Endothelial cell of umbilical vein (primary cell): ENCODE results near the gene ETV4. TPM values are rescaled to one million over a fixed set of nuclear protein-coding genes. Genes with fewer than 3 reads are reported as not detected.

Experiments used
- BruUV-seq: library from RNA; stranded (reverse); fragments of 400-500 nt; replicated peaks from 2 replicates; lab custom pipeline; 2021; lab: Mats Ljungman, UMichigan
- CTCF ChIA-PET: fragments of 300-600, 350-600 bp; sonication (Branson Sonifier 250); formaldehyde crosslinking; loops from one replicate; lab custom pipeline; 2021; ENCODE audit warnings: antibody characterized with exemption, inconsistent platforms; lab: Charles Lee
- POLR2A ChIA-PET: fragments of 300-600, 350-600 bp; sonication (Branson Sonifier 250); formaldehyde crosslinking; loops from one replicate; lab custom pipeline; 2021; ENCODE audit warnings: antibody characterized with exemption, inconsistent platforms; lab: Charles Lee
- DNase-seq: peaks from one replicate; pipeline ENCODE4 v3.0.0-alpha.2; 2011; ENCODE audit warnings: low read depth, low spot score
- FAIRE-seq: peaks from 2 replicates; lab custom pipeline; 2011; peaks lifted over from hg19 to GRCh38; lab: Jason Lieb, UNC
- H2AFZ ChIP-seq: 2 replicates; pipeline ENCODE4 v1.6.0; 2012; ENCODE audit warnings: low read depth, low read length, control low read depth, inconsistent platforms
- H3K27ac ChIP-seq: 2 replicates; pipeline ENCODE4 v1.5.1; 2011; ENCODE audit warnings: low read depth, mild to moderate bottlenecking, control low read depth, low read length, moderate library complexity; ENCODE audit not compliant: insufficient read depth
- H3K27me3 ChIP-seq, 2 experiments: 2 replicates each; pipeline versions ENCODE4 v1.6.0 to v1.6.1; 2011; ENCODE audit warnings: low read length in 2 of 2, mixed read lengths in 1 of 2; ENCODE audit not compliant: control insufficient read depth in 2 of 2, insufficient read depth in 2 of 2
- H3K36me3 ChIP-seq, 2 experiments: 2 replicates in 1 of 2; 3 replicates in 1 of 2; pipeline ENCODE4 v1.5.1; 2011; ENCODE audit warnings: low read length in 2 of 2, mild to moderate bottlenecking in 1 of 2, moderate library complexity in 1 of 2; ENCODE audit not compliant: control insufficient read depth in 2 of 2, insufficient read depth in 2 of 2; ENCODE audit errors: extremely low read depth in 1 of 2
- H3K4me1 ChIP-seq: 3 replicates; pipeline ENCODE4 v1.5.1; 2011; ENCODE audit warnings: mild to moderate bottlenecking, low read length; ENCODE audit not compliant: control insufficient read depth, insufficient read depth; ENCODE audit errors: extremely low read depth
- H3K4me2 ChIP-seq: 2 replicates; pipeline ENCODE4 v1.6.1; 2011; ENCODE audit warnings: low read length, control low read depth, mixed read lengths; ENCODE audit not compliant: insufficient read depth
- H3K4me3 ChIP-seq, 3 experiments: fragments of 200-600 bp in 1 of 3; sonication (generic), shearing (Covaris generic) in 1 of 3; replicated peaks in 1 of 3; 2 replicates each; pipeline ENCODE4 v1.5.1; 2011 to 2016; ENCODE audit warnings: control low read depth in 3 of 3, low read length in 3 of 3, mild to moderate bottlenecking in 2 of 3, inconsistent platforms in 1 of 3, low read depth in 1 of 3, moderate library complexity in 1 of 3; ENCODE audit not compliant: insufficient read depth in 1 of 3
- H3K79me2 ChIP-seq: 2 replicates; pipeline ENCODE4 v1.6.0; 2012; ENCODE audit warnings: low read length, inconsistent platforms; ENCODE audit not compliant: control insufficient read depth, insufficient read depth
- H3K9ac ChIP-seq: replicated peaks from 2 replicates; pipeline ENCODE3; 2011; ENCODE audit warnings: low read length, control low read depth; ENCODE audit not compliant: insufficient read depth; ENCODE audit errors: extremely low read depth
- H3K9me1 ChIP-seq: replicated peaks from 3 replicates; pipeline ENCODE4 v1.6.0; 2011; ENCODE audit warnings: mild to moderate bottlenecking, low read length; ENCODE audit not compliant: control insufficient read depth, insufficient read depth; ENCODE audit errors: extremely low read depth
- H3K9me3 ChIP-seq: replicated peaks from 2 replicates; pipeline ENCODE4 v1.5.1; 2012; ENCODE audit warnings: low read length, inconsistent platforms; ENCODE audit not compliant: control insufficient read depth, insufficient read depth
- H4K20me1 ChIP-seq: replicated peaks from 2 replicates; pipeline ENCODE3; 2011; ENCODE audit warnings: mild to moderate bottlenecking, low read length; ENCODE audit not compliant: control insufficient read depth, insufficient read depth; ENCODE audit errors: extremely low read depth
- CTCF ChIP-seq, 2 donors: IDR thresholded peaks; 1 replicate in 1 of 2; 2 replicates in 1 of 2; pipeline ENCODE4 v1.5.1; 2011; ENCODE audit warnings: low read length in 2 of 2, mild to moderate bottlenecking in 2 of 2, moderate library complexity in 2 of 2, control low read depth in 1 of 2, inconsistent platforms in 1 of 2, low read depth in 1 of 2; ENCODE audit not compliant: insufficient read depth in 1 of 2; ENCODE audit errors: extremely low read depth in 1 of 2
- EZH2 ChIP-seq: IDR thresholded peaks from 2 replicates; pipeline ENCODE4 v1.6.1; 2012; ENCODE audit warnings: borderline replicate concordance, low read depth, mild to moderate bottlenecking, moderate library complexity, low read length, inconsistent platforms; ENCODE audit not compliant: severe bottlenecking
- FOS ChIP-seq: IDR thresholded peaks from 2 replicates; pipeline ENCODE4 v1.6.1; 2011; ENCODE audit warnings: mild to moderate bottlenecking, low read length, moderate library complexity, borderline replicate concordance; ENCODE audit not compliant: insufficient read depth
- GATA2 ChIP-seq: IDR thresholded peaks from 2 replicates; pipeline ENCODE4 v1.7.0; 2011; ENCODE audit warnings: low read depth, mild to moderate bottlenecking, moderate library complexity, mixed read lengths, low read length; ENCODE audit not compliant: insufficient read length, insufficient read depth
- JUN ChIP-seq: IDR thresholded peaks from 2 replicates; pipeline ENCODE4 v1.6.1; 2011; ENCODE audit warnings: borderline replicate concordance, low read depth; ENCODE audit not compliant: insufficient read length, insufficient read depth
- MAX ChIP-seq: IDR thresholded peaks from 2 replicates; pipeline ENCODE4 v1.6.1; 2011; ENCODE audit not compliant: insufficient read depth, insufficient read length
- MYC ChIP-seq: IDR thresholded peaks from one replicate; pipeline ENCODE4 v1.6.1; 2011; ENCODE audit warnings: mild to moderate bottlenecking, low read depth, low read length
- POLR2A ChIP-seq: IDR thresholded peaks from 2 replicates; pipeline ENCODE4 v1.6.1; 2012; ENCODE audit warnings: low read depth, mild to moderate bottlenecking, control low read depth, low read length
- POLR2AphosphoS5 ChIP-seq: IDR thresholded peaks from 2 replicates; pipeline ENCODE4 v1.6.1; 2012; ENCODE audit warnings: low read depth, mild to moderate bottlenecking, control low read depth, low read length, moderate library complexity; ENCODE audit not compliant: insufficient read depth
- dilution Hi-C: fragments of 300-500 bp; cut with MboI; formaldehyde crosslinking; loops from one replicate; pipeline ENCODE4 v1.15.0; 2019; ENCODE audit warnings: low sequenced_read_pairs; ENCODE audit not compliant: extremely low pct_ligation_motif_present
- intact Hi-C: fragments of 100-400 bp; cut with micrococcal nuclease; formaldehyde crosslinking; loops from one replicate; pipeline ENCODE4 v1.10.0; 2022
- polyA plus RNA-seq, 4 experiments: library from polyadenylated mRNA; depleted of rRNA in 3 of 4; stranded (reverse) in 3 of 4; unstranded in 1 of 4; fragments of >200 nt; gene quantifications; 2 replicates each; pipeline versions ENCODE4 v1.2.1 to v1.2.3, GENCODE V29; 2011 to 2012; ENCODE audit warnings: missing spikeins in 1 of 4
- total RNA-seq: library from RNA; stranded (reverse); gene quantifications from 2 replicates; pipeline ENCODE4 v1.2.3, GENCODE V29; 2021

The ETV4 gene
- total and polyA plus RNA-seq, 2 donors (not counting 3 experiments of a cell fraction or from before 2014, with no cell fraction given) = 7.3 to 32.2 TPM

GRCh38 chr17:43526886-43527648 is 19.1 kb downstream of the ETV4 start:
- dilution Hi-C loops (no loop called here), intact Hi-C loops (no loop called here)
- H3K27ac ChIP-seq = no peak overlapping the region
- no peak overlapping the region for H3K4me3 ChIP-seq
- no peaks in the 10 kb centered on the region for H3K79me2 ChIP-seq
- FAIRE-seq (no peak), DNase-seq (no peak)
- peaks cover 7 to 20% of the 10 kb centered on the region in 2 experiments for H3K36me3 ChIP-seq
- POLR2A ChIA-PET = no interaction called here
- no peaks in the 10 kb centered on the region for H3K27me3 ChIP-seq
- no peak for TF ChIP-seq MYC
- no peak for TF ChIP-seq MAX
- TF ChIP-seq CTCF (IDR thresholded peaks at IDR 0.05; ENCODE audit: extremely low read depth in 1 of 2, insufficient read depth in 1 of 2, low read depth in 1 of 2, low read length in 2 of 2) = no peak
- TF ChIP-seq JUN = no peak
- TF ChIP-seq GATA2 = no peak
- no peak for TF ChIP-seq POLR2AphosphoS5
- TF ChIP-seq POLR2A = no peak
- no peak for TF ChIP-seq EZH2
- TF ChIP-seq FOS = no peak
- H3K9me3 ChIP-seq = no peaks in the 10 kb centered on the region
- H3K4me1 ChIP-seq = peaks cover 23% of the 10 kb centered on the region
- H2AFZ ChIP-seq = no peak overlapping the region
- H3K9me1 ChIP-seq = no peaks in the 10 kb centered on the region
- CTCF ChIA-PET = interaction anchor here (0.7 to 1.1 kb wide), 2 partner anchors 19 to 146 kb away, joined by 3 read pairs; partner anchors contain the start of gene ETV4
- H3K4me2 ChIP-seq = no peak overlapping the region
- no peak overlapping the region for H3K9ac ChIP-seq
- no peaks in the 10 kb centered on the region for H4K20me1 ChIP-seq
- no TSS peak for BruUV-seq
